ENCODE measurements around the gene F8. TPM values are rescaled to one million over a fixed set of nuclear protein-coding genes. Genes with fewer than 3 reads are reported as not detected.
"Not testable (repeated sequence)": the region's sequence is repeated elsewhere in the genome, so short reads cannot be mapped to it uniquely, and the experiment has no call there.

Gene F8
- total RNA-seq, 1 donor from 2014 or later = 1.5 TPM

DNA sequence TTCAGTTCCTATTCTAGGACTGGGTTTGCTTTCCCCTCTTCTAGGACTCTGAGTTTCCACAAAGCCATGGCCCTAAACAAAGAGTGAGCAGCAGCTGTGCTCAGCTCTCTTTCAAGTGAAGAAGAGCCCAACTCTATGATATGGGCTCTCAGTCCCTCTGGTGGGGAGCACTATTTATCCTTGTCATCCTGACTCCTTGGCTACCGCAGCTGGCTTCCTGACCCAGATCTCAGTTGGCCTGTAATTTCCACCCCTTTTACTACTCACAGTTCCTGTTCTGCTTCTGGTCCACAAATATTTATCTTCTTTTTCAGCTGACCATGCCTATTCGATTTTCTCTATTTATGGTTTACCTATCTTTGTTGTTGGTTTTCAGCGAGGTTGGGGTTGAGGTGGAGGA is 33.8 kb downstream of the F8 start:
- DNase-seq (ENCODE audit: extremely low read depth, low read depth, low spot score) = no peak

DNA sequence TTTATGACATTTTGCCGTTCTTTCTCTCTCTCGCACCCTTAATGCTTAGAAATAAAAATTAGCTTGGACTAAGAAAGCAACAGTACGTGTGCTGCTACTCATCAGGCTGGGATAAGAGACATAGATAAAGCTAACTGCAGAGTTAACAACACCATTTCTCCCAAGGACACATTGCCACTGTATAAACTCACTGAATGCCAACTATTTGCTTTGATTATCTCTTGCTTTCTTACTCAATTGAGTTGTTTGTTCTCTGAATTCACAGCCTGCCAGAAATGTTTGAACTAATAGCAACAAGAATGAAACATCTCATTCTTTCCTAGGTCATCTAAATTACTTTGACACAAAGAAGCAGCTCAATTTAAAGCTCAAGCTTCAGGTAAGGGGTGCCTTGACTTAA is 34.6 kb downstream of the F8 start:
- DNase-seq (ENCODE audit: extremely low read depth, low read depth, low spot score) = no peak

DNA sequence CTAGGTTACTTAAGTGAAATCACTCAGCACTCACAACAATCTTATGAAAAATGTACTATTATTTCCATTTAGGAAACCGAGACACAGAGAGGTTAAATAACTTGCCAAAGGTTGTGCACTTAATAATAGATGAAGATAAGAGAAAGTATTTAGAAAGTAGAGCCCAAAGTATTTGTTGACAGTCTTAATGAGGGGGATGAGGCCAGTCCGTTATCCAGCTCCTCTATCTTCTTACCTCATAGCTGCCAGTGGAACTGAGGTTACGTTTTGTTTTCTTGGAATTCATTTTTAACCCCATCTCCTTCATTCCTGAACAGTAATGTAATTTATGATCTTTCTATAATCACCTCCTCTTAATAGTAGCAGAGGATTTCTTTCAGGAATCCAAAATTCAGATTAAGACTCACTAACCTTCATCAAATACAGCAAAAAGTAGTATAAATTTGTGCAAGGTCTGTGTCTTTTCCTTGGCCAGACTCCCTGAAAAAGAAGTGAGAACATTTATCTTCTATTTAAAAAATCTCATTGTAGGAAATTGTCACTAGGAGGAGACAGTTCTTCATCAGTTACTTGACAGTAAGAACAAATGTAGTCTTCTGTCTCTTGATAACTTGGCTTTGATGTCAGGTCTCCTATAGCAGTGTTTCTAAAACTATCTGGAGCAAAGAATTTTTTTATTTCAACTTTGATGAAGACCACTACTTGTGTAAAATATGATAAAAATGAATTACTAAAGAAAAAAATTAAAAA is 35.5 kb downstream of the F8 start:
- no peak for DNase-seq (ENCODE audit: extremely low read depth, low read depth, low spot score)

DNA sequence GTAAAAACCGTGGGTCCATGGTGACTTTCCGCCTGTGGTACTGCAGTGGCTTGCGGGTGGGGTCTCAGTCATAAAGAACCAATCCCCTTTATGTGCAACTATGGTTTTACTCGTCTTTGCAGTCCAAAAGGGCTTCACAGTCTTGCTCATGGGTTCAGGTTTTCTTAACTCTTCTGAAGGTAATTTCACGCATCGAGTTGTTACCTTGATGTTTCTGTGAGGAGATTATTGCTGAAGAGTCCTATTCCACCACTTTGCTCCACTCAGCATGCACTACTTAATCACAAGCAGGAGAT is 41.5 kb downstream of the F8 start:
- DNase-seq (ENCODE audit: extremely low read depth, low read depth, low spot score) = no peak

DNA sequence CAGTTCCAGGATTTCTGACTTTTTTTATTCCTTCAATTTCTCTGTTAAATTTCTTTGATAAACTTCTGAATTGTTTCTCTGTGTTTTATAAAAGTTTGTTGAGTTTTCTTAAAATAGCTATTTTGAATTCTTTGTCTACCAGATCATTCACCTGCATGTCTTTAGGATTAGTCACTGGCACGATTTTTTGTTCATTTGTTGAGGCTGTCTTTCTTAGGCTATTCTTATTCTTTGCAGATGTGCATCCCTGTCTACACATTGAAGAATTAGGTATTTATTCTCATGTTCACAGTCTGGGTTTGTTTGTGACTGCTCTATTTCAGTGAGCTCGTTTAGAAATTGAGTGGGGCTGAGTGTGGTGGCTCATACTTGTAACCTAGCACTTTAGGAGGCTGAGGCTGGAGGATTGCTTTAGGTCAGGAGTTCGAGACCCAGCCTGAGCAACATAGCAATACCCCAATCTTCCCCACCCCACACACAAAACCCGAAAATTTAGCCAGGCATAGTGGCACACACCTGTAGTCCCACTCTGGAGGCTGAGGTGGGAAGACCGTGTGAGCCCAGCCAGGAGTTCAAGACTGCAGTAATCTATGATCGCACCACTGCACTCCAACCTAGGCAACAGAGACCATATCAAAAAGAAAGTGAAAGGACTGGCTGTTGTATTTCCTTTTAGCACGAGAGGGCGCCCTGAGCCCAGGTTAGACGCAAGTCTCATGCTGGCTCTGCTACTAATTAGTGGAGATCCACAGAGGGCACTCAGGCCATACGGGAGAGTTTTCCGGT is 42.0 kb downstream of the F8 start:
- DNase-seq (ENCODE audit: extremely low read depth, low read depth, low spot score) = peak; percentile 9

DNA sequence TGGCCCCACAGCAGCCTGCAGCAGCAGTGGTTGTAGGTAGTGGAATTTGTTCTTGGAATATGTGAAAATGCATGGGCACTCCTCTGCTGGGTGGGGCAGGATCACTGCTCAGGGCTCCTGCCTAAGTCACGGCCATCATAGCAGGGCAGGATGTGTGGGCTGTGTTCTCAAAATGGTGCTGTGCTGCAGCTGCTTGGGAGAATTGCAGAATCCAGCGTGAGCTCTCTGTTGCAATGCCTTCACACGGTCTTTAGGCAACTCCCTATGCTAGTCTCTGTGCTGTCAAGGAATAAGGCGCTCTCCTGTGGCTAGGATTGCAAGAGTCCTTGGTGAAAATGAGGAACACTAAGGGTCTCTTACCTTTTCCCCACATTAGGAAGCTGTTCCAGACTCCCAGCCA is 42.9 kb downstream of the F8 start:
- DNase-seq (ENCODE audit: extremely low read depth, low read depth, low spot score) = no peak

DNA sequence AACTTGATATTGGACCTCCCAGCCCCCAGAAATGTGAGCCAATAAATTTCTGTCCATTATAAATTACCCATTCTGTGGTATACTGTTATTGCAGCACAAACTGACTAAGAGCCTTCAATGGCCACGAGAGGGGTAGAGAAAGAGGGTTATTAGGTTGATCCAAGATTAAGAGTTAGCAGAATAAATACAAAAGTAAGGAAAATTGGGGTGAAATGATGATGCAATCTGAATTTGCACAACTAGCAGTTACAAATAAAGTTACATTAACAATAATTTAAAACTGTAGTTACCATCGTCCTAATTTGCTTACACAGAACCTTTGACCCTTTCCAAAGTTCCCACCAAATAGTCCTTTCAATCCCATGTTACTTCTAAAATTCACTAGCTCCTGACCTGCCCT is 54.2 kb downstream of the F8 start:
- DNase-seq (ENCODE audit: extremely low read depth, low read depth, low spot score) = no peak

DNA sequence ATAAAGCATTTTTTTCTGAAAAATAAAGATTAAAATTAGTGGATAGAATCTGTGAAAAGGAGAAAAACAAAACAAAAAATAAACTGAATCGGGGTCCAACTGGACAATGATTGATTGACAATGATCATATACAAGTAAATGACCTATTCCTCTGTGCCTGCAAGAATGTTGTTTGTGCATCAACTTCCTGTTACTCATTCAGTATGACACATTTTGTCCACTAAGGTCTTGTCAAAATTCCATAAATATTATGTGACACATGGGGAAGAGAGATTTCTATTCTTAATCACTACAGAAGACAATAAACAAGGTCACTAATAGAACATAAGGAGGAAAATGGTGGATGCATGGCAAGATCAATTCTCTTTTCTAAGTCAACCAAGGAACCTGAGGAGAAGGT is 54.9 kb downstream of the F8 start:
- no peak for DNase-seq (ENCODE audit: extremely low read depth, low read depth, low spot score)

DNA sequence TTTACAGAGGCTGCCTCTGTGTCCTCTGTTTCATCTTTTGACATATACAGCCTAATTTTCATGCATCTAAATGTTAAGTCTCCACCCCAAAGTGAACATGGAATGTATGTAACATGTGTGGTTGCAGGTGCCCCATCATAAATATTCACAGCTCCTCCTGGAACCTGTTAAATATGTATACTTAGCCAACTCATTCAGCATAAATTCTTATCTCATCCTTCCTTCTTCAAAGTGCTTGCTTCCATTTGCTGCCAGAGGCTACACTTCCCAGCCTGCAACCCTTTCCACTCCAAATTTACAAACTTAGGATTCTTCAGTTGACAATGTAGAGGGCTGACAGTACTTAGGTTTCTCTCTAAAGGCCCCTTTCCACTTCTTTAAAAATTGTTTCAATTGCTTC is 60.6 kb downstream of the F8 start:
- no peak for DNase-seq (ENCODE audit: extremely low read depth, low read depth, low spot score)

DNA sequence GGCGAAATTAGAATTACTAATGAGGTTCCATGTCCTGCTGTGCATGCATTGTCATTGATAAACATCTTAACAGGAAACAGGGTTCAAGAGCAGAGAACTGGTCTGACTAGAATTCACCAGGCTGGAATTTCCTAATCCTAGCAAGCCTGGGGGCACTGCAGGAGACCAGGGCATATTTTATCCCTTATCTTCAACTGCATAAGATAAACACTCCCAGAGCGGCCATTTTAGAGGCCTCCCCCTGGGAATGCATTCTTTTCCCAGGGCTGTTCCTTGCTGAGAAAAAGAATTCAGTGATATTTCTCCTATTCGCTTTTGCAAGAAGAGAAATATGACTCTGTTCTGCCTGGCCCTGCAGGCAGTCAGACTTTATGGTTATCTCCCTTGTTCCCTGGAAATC is 66.7 kb downstream of the F8 start:
- not testable (repeated sequence) for DNase-seq (ENCODE audit: extremely low read depth, low read depth, low spot score)

DNA sequence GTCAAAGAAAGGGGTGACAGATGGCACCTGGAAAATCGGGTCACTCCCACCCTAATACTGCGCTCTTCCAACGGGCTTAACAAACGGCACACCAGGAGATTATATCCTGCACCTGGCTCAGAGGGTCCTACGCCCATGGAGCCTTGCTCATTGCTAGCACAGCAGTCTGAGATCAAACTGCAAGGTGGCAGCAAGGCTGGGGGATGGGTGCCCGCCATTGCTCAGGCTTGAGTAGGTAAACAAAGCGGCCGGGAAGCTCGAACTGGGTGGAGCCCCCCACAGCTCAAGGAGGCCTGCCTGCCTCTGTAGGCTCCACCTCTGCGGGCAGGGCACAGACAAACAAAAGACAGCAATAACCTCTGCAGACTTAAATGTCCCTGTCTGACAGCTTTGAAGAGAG is 83.3 kb downstream of the F8 start:
- DNase-seq (ENCODE audit: extremely low read depth, low read depth, low spot score) = not testable (repeated sequence)

DNA sequence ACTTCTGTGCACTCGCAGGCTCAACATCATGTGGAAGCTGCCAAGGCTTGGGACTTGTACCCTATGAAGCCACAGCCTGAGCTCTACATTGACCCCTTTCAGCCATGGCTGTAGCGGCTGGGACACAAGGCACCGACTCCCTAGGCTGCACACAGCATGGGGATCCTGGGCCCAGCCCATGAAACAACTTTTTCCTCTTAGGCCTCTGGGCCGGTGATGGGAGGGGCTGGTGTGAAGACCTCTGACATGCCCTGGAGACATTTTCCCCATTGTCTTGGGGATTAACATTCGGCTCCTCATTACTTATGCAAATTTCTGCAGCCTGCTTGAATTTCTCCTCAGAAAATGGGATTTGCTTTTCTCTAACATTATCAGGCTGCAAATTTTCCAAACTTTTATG is 97.8 kb downstream of the F8 start:
- DNase-seq (ENCODE audit: extremely low read depth, low read depth, low spot score) = not testable (repeated sequence)

DNA sequence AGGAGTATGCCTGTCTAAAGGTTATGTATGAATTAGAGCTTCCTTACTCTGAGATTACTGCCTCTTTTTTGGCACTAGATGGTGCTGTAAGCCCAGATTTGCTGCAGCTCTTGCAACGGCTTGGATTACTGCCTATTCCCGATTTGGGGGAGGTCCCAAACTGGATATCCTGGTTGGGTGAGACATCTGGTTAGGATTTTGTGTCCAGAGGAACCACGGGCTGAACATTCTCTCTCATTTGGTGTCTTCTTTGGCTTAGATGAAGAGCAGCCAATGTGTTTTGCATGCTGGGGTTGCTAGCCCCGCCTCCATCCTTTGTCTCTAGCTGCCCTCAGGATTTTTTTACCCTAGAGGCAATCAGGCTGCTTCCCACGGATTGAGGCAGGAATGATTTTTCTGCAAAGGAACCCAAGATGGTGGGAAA is 104.5 kb downstream of the F8 start:
- peak; percentile 25 for DNase-seq (ENCODE audit: extremely low read depth, low read depth, low spot score)

DNA sequence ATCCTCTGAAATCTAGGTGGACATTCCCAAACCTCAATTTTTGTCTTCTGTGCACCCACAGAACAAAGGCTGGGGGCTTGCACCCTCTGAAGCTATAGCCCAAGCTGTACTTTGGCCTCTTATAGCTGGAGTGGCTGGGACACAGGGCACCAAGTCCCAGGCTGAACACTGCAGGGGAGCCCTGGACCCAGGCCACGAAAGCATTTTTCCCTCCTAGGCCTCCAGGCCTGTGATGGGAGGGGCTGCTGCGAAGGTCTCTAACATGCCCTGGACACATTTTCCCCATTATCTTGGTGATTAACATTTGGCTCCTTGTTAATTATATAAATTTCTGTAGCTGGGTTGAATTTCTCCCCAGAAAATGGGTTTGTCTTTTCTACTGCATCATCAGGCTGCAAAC is 108.5 kb downstream of the F8 start:
- DNase-seq (ENCODE audit: extremely low read depth, low read depth, low spot score) = no peak

DNA sequence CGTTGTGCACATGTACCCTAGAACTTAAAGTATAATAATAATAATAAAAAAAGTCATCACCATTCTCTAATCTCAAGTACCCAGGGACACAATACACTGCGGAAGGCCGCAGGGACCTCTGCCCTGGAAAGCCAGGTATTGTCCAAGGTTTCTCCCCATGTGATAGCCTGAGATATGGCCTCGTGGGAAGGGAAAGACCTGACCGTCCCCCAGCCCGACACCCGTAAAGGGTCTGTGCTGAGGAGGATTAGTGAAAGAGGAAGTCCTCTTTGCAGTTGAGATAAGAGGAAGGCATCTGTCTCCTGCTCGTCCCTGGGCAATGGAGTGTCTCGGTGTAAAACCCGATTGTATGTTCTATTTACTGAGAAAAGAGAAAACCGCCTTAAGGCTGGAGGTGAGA is 112.0 kb downstream of the F8 start:
- DNase-seq (ENCODE audit: extremely low read depth, low read depth, low spot score) = not testable (repeated sequence)

DNA sequence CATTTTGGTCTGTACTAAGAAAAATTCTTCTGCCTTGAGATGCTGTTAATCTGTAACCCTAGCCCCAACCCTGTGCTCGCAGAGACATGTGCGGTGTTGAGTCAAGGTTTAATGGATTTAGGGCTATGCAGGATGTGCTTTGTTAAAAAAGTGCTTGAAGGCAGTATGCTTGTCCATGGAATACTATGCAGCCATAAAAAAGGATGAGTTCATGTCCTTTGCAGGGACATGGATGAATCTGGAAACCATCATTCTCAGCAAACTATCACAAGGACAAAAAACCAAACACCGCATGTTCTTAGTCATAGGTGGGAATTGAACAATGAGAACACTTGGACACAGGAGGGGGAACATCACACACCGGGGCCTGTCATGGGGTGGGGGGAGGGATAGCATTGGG is 112.5 kb downstream of the F8 start:
- DNase-seq (ENCODE audit: extremely low read depth, low read depth, low spot score) = not testable (repeated sequence)

DNA sequence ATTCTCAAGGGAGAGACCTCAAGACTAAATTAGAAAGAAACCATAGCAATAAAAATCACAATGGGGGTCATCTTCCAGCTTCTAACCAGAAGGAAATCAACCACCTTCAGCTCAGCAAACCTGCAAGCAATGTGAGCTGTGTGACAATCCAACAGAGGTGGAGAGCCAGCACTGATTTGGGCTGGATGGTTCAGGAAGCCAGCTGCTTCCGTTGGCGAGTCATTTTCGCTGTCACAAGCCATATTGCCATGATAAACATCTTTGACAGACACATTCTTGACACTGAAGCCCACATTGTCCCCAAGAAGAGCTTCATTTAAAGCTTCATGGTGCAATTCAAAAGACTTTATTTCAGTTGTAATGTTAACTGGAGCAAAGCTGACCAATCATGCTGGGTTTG is 113.7 kb downstream of the F8 start:
- no peak for DNase-seq (ENCODE audit: extremely low read depth, low read depth, low spot score)

DNA sequence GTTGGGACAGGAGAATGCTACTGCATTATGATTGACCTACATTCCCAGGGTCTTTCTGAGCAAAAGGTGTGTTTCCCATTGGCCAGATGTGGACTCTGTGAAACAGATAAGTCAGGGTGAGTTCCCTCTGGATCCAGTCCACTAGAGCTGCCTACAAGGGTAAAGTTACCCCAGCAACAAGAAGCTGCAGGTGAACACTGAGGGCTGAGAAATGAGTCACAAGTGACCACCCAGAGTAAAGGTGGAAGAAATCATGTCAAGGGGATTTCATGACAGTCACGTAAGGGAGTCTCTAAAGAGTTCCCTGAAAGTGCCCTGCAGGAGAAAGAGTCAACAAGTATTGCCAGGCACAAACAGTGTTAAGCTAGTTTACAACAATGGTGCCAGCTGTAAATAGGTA is 120.1 kb downstream of the F8 start:
- DNase-seq (ENCODE audit: extremely low read depth, low read depth, low spot score) = no peak

DNA sequence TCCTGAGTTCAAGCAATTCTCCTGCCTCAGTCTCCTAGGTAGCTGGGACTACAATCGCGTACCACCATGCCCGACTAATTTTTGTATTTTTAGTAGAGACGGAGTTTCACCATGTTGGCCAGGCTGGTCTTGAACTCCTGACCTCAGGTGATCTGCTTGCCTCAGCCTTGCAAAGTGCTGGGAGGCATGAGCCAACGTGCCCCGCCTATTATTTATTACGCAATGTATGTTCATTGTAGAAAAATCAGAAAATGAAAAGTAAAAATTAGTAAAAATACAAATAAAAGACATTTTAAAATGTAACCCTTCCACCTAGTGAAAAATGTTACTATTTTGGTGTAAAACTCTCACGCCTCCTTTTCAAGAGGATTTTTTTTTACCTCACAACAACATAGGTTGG is 122.2 kb downstream of the F8 start:
- no peak for DNase-seq (ENCODE audit: extremely low read depth, low read depth, low spot score)

DNA sequence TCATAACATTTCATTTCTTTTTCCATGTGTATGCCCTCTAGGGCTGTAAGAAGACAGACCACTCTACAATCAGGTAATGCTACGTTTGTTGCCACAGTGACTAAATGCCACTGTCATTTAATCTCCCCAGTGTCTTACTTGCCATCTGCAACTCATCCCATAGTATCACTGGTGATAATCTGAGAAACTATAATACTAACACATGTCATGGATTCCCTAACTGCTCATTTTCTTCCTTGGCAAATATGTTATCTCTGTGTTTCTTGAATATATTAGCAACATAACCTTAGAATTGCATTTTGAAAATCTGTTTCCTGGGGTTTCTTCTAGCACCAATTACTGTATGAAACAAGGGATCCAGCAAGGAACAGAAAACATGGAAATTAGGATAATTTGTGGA is 130.2 kb downstream of the F8 start:
- DNase-seq (ENCODE audit: extremely low read depth, low read depth, low spot score) = no peak

DNA sequence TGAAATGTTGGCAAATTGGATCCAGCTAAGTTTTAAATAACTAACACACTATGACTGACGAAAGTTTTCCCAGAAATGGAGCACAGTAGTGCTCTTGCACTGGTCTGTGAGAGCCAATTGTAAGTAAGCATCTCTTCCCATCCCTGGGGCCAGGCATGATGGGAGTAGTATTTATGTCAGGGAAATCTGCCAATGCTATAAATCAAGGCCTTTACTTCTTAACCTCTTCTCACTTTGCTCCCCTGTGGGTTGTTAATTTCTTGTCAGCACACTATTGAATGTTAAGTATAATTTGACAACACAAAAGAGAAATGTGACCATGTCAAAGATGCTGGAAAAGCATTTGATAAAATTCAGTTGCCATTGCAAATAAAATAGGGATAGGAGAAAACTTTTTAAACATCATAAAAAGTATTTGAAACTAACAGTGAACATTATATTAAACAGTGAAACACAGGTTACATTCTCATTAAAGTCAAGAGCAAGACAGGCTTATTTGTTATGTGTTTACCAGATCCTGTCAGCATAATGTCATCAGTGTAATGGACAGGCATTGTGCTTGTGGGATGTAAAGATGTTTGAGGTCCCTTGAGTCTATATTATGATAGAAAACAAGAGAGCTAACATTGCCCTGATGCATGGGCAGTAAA is 131.4 kb downstream of the F8 start:
- no peak for DNase-seq (ENCODE audit: extremely low read depth, low read depth, low spot score)

DNA sequence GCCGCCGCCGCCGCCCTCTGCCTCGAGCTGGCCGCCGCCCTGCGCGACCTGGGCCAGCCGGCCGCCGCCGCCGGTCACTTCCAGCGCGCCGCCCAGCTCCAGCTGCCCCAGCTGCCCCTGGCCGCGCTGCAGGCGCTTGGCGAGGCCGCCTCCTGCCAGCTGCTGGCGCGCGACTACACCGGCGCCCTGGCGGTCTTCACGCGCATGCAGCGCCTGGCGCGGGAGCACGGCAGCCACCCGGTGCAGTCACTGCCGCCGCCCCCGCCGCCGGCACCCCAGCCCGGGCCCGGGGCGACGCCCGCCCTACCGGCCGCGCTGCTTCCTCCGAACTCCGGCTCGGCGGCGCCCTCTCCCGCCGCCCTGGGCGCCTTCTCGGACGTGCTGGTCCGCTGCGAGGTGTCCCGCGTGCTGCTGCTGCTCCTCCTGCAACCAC is 135.7 kb downstream of the F8 start:
- DNase-seq (ENCODE audit: extremely low read depth, low read depth, low spot score) = not testable (repeated sequence)
